COLO829 (cell line): ENCODE results near the gene NCAPD3.
"Not testable (repeated sequence)": the region's sequence is repeated elsewhere in the genome, so short reads cannot be mapped to it uniquely, and the experiment has no call there.

Experiments
- DNase-seq: peaks from one replicate; pipeline ENCODE4 v3.0.0; 2012; ENCODE audit warnings: low spot score

Gene NCAPD3

DNA sequence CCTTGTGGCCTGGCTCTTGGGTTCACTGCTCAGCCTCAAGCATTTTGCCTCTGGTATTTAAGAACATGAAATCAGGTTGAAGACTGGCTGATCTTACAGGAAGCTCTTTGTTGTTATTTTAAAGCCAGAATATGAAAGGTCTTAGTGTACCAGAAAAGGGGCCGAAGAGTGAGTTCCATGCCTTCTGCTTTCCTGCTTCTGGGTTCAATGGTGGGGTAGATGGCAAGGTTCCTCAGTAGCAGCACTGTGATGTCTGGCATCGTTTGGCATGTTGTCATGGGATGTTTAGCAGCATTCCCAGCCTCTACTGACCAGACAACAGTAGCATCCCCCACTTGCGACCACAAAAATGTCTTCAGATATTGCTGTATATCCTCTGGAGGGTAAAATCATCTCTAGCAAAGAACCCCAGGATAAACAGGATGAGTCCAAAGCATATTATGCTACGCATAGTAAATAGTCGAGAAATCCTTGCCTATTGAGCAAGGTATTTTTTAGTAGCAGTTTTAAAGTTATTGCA, 3.1 kb upstream of the NCAPD3 start:
- DNase-seq = no peak

DNA sequence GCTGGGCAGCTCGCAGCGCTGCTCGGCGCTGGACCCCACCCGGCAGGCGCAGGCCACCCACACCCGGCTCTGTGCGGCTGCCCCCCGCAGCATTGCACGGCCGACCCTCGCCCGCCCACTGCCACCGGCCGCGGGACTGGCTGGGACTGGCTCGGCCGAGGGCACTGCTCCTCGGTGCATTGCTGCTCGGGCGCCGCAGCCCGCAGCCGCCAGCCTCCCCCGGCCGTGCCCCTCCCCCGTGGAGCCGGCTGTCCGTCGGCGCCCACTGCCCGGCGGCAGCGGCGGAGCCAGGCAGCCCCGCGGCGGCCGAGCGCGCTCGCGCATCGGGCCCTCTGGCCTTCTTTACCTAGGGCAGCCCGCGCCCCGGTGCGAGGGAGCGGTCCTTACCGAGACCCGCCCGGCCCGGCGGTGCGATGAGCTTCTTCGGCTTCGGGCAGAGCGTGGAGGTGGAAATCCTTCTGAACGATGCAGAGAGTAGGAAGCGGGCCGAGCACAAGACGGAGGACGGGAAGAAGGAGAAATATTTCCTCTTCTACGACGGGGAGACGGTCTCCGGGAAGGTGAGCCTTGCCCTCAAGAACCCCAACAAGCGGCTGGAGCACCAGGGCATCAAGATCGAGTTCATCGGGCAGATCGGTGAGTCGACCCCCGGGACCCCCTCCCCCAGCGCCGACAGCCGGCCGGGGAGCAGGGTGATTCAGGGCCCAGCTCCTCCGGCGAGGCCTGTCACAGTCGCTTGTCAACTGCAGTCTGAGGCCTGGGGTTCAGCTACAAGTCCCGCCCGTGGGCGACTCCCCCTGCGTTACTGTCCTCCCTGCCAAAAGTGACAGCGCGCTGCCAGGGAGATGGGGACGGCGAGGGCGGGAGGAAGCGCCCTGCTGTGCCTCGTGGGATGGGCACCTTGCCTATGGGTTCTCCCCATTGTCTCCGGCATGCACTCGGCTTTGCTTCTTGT, 1.2 kb upstream of the NCAPD3 start:
- DNase-seq = no peak

DNA sequence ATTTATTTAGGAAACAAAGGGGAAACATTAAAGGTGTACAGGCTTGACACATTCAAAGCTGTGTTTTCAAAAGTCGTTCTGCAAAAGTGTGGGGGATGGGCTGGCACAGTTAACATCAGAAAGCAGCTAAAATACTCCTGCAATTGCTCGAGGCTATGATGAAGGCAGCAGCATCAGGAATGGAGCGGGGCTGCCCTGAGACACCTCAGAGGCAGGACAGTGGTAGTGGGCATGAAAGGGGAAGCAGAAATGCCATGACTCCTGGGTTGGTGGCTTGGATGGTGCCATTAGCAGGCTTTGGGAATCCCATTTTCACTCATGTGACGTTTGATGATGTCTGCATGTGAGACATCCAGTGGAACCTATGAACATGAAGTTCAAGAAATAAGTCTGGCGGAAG, 646 bp downstream of the NCAPD3 start:
- DNase-seq = no peak

DNA sequence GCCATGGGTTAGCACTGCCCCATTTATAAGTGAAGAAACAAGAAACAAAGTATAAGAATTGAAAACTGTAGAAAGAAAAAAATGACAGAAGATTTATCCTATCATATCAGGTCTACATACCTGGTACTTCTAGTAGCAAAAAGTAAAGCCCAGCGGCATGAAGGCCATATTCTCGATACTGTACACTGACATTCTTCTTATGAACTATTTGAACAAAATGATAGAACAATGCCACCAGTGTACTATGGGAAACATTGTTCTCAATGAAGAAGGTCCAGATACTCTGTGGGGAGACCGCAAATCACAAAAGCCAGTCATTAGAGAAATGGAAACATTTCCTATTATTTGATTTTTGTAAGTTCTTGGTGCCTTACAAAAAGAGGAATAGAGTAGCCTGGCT, 7.0 kb downstream of the NCAPD3 start:
- DNase-seq = no peak

DNA sequence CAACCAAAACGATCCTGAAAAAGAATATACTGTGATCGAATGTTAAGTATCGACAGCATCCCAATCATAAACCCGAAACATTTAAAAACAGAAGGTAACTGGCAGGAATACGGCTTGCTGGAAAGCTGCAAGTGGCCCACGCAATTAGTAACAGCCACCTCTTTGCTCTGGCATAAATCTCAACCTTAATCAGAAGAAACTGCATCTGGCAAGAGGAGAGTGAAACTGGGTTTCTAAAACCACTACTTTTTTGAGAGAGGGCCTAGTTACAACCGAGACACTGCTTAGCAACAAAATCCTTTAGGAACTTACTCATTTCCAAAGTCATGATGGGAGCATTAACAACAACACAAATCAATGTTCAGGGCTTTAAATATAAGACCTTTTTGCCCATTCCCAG, 7.9 kb downstream of the NCAPD3 start:
- DNase-seq = no peak

DNA sequence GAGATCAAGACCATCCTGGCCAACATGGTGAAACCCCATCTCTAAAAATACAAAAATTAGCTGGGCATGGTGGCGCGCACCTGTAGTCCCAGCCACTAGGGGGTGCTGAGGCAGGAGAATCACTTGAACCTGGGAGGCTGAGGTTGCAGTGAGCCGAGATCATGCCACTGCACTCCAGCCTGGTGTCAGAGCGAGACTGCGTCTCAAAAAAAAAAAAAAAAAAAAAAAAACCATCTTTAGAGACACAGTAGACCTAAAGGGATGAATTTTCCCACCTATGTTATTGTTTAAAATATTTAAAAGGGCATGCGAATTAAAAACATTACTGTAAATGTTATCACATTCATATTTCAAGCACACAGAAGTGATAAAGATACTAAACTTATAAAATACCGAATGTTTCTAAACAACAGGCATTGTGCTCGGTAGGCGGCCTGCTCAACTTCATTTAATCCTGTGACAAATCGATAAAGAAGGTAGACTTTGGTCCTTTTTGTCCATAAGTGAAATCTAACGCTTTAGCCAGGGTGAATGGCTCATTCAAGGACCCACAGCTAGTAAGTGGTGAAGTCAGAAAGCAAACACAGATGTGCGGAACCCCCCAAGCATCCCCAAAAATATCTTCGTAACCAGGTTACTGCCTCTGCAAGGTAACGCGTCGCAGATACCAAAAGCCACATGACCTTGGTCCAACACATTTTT, 16.1 kb downstream of the NCAPD3 start:
- no peak for DNase-seq

DNA sequence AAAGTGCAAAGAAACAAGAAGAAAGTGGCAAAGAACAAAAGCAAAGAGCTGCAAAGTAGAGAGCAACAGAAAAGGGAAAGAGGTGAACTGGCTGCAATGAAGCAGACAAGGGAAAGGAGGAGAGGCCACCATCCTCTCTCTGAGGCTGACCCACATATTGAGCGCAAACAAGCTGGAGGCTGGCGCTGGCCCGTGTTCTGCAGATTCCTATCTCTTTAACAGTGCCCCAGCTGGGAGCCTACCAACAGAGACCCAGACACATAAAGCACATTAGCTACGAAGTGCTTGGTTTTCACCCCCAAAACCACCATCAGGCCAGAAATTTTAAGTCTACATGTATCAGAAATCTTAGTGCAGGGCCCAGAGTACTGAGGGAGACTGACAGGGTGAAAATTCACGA, 17.6 kb downstream of the NCAPD3 start:
- no peak for DNase-seq

DNA sequence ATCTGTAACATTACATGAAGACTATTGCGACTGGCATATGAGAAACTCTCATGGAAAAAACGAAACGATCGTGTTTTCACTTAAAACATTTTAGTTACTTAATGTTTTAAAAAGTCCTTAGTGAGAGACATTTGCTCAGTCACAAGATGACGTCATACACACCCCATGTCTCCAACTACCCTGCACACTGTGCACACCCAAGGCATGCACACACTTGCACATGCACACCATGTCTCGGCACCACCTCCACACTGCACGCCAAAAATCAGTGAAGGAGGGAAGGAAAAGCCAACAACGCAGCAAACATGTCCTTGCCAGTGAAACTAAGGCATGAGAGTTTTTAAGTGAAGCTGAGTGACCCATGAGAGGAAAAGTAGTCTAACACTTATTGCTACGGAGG, 18.0 kb downstream of the NCAPD3 start:
- DNase-seq = no peak

DNA sequence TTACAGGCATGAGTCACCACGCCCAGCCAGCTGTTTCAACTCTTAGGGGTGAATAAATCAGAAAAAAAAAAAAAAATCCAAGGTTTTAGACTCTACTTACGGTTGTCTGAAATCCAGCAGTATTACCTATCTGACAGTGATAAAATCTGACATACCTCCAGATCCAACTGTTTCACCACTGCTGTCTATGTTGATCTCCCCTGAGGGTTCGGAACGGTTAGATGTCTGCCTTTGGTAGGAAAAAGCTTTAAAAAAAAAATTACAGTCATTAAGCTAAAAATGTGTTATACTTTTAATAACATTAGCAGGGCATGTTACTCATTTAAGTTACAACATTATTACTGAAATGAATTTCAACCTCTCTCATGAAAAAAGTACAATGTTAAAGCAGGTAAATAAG, 21.1 kb downstream of the NCAPD3 start:
- no peak for DNase-seq

DNA sequence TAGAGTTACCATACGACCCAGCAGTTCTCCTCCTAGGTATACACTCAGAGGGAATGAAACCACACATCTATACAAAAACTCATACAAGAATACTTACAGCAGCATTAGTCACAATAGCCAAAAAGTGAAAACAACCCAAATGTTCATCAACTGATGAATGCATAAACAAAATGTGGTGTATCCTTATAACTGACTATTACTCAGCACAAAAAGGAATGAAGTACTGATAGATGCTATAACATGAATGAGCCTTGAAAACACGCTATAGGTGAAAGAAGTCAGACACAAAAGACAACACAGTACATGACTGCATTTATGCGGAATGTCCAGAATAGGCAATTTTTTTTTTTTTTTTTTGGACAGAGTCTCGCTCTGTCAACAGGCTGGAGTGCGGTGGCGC, 23.1 kb downstream of the NCAPD3 start:
- DNase-seq = no peak

DNA sequence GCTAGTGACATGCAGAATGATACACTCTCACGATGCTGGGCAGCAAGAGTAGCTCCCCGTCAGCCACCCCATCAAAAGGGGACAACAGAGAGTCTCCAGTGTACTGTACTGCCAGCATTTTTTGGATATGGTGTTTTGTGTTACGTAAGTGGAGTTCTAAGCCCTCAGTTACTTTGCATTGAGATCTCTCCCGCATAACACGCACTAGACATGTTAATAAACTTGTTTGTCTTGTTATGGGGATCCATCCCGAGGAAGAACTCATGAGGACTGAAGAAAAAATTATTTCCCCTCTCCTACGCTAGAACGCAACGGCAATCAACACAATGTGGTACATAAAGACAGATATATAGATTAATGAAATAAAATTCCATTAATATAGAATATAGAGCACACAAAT, 24.2 kb downstream of the NCAPD3 start:
- DNase-seq = no peak

DNA sequence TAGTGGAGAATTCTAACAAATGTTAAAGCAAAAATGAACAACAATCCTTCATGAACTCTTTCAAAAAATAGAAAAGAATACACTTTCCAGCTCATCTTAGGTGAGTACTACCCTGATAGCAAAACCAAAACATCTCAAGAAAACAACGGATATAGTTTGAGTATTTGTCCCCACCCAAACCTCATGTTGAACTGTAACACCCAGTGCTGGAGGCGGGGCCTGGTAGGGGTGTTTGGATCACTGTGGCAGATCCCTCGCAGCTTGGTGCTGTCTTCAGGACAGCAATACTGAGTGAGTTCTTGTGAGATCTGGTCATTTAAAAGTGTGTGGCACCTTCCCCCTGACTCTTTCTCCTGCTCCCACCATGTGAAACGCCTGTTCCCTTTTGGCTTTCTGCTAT, 27.0 kb downstream of the NCAPD3 start:
- no peak for DNase-seq

DNA sequence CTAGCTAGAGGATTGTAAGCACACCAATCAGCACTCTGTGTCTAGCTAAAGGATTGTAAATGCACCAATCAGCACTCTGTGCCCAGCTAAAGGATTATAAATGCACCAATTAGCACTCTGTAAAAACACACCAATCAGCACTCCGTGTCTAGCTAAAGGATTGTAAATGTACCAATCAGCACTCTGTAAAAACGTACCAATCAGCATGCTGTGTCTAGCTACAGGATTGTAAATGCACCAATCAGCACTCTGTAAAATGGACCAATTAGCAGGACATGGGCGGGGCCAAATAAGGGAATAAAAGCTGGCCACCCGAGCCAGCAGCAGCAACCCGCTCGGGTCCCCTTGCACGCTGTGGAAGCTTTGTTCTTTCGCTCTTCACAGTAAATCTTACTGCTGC, 35.7 kb downstream of the NCAPD3 start:
- DNase-seq = not testable (repeated sequence)

DNA sequence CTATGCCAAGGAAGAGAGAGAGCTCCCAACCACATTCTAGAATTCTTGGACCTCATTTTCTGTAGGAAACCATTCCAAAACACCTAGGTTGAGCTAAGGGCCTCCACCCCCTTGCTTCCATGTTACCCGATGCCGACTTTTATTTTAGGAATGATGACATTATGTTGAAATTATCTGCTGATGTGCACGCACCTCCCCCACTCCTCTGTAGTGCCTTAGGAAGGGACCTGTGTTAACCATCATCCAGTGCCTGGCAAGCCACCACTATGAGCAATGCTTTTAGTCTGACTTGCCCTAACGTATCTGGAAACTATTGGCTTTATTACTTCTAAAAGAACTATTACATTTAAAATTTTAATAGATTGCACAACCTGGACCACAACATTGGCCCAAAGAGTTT, 42.1 kb downstream of the NCAPD3 start:
- DNase-seq = no peak

DNA sequence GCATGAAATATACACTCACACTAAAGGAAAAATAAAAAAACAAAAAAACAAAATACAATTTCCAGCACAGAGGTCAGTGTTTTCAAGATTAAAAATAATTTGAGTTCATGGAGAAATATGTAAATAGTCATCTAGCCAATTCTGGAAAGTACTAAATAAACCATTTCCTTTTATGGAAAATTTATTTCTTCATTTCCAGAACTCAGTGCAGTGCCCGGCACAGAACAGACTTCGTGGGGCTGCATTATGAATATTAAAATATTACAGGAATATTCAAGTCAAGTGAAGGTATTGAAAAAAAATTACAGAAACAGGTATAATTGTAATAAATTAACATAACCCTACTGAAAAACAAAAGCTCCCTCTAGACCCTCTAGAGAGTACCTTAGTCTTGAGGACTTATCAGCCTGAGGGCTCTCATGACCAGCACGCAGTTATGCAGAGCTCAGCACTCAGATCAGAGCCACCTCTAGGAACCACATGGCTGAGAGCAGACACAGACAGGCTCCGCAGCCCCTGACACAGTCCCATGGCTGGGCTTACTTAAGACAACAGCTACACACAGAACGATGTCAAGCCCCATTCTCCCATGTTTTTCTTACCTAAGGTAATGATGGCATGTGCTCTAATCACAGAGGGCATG, 45.6 kb downstream of the NCAPD3 start:
- DNase-seq = no peak

DNA sequence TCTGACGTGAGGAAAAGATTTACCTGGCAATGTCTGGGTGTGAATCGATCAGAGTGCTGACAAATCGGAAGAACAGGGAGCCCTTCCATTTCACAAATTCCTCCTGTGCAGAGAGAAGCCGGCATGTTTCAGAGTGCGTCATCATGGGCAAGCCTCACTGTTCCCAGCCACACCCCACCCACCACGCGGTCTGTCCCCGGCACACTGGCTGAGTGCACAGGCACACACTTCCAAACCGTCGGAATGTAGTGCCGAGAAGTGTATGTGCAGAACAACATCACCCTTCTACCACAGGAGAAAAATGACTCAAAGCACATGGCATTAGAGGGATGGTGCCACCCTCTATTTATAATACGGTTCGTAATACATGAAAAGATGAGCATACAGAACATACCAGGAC, 47.5 kb downstream of the NCAPD3 start:
- DNase-seq = no peak

DNA sequence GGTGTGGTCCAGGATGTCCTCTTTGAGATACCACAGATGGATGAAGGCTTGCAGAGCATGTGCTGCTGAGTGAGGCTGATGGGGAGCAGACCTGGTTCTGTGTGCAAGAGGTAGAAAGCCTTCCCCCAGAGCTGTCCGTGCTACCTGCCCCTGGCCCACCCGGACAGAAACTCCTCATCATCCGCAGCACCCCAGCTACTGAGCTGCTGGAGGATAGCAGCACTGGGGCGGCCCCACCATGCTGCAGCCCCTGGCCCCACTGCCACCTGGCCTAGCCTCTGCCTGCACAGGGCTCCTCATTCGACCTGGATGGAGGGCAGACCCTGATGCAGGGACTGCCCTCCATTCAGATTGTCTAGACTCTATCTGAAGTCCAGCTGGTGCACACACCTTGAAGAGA, 50.5 kb downstream of the NCAPD3 start:
- DNase-seq = no peak

DNA sequence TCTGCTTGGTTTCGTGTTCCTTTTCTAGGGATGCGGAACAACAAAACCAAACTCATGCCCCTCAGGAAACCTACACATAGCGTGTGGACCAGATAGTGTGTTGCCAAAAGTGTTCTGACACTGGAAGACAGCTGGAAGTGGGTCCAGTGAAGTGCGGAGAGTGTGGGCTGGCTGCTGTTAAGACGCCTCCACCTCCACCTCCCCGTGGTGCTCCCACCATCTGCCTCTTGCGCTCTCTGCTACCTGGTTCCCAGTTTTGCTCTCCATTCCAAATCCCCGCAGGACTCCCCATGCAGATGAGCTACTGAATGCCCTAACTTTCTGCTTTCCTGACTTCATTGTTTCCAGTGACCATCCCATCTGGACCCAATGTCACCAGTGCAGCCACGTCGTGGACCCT, 51.8 kb downstream of the NCAPD3 start:
- DNase-seq = no peak

DNA sequence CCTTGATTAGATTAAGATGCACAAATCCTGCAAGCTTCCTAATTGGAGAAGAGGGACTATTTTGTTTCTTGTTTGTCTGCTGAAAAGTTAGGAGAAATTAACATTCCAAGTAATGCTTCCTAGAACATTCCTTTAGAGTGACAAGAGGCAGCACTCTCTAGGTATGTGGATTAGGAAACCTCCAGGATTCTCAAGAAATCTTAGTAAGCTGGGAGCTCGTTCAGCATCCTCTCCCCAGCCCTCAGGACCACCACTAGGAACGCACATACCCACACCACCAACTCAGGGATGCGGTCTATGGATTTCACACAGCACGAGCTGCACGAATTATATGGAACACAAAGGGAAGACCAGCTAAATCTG, 52.9 kb downstream of the NCAPD3 start:
- DNase-seq = no peak

DNA sequence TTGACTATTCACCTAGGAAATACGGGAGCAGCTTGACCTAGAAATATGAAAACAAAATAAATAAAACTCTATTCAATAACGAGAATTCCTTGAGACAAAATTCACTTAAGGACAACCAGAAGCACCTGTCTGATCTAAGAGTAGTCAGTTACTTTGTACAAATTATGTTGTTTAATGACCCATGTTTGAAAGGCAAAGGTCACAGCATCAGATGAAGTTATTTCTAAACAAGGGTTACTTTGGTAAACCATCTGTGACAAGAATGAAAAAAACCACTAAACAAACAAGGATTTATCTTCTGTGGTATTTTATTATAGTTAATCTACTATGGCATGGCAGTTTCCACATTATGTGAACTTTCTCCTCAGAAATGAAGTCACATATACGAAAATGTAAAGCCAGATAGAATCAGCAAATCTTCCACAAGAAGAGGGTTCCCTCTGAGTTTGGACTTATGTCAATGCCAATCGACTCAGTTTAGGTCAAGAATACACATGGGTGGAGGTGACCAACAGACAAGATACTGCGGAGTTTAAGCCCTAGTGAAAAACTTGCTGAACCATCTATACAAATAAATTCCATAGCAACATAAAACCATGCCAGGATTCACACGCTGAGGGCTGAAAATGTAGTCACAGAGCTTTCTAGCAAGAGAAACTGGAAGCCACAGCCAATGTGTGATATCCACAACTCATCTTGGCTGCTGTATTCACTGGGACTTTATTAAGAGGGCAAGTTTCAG, 53.4 kb downstream of the NCAPD3 start:
- DNase-seq = no peak

DNA sequence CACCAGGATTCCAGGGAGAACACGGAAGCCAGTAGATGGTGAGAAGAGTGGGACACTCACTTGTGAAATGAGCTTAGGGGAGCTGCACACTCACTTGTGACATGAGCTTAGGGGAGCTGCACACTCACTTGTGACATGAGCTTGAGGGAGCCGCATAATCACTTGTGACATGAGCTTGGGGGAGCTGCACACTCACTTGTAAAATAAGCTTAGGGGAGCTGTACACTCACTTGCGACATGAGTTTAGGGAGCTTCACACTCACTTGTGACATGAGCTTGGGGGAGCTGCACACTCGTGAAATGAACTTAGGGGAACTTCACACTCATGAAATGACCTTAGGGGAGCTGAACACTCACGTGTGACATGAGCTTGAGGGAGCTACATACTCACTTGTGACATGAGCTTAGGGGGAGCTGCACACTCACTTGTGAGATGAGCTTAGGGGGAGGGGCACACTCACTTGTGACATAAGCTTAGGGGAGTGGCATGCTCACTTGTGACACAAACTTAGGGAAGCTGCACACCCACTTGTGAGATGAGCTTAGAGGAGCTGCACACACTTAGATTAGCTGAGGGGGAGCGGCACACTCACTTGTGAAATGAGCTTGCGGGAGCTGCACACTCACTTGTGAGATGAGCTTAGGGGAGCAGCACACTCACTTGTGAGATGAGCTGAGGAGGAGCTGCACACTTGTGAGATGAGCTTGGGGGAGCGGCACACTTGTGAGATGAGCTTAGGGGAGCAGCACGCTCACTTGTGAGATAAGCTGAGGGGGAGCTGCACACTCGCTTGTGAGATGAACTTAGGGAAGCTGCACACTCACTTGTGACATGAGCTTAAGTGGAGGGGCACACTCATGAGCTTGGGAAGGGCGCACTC, 59.0 kb downstream of the NCAPD3 start:
- DNase-seq = no peak
